Stimulated activated effector memory CD8-positive, alpha-beta T cell treated with anti-CD3 and anti-CD28 coated beads, Interleukin-12 subunit alpha, Interleukin-12 subunit beta, amount 100 ng/mL, for 72 hours (primary cell): ENCODE data around the gene OR2G3.

Source experiments
- ATAC-seq: fragments of 150-1000 bp; cut with Tn5 transposase; 2 replicates; pipeline ENCODE4 v1.10.0; 2021
- DNase-seq, 2 donors: peaks; one replicate each; pipeline ENCODE4 v3.0.0; 2021 to 2022; ENCODE audit warnings: low spot score in 2 of 2
- H3K27ac Mint-ChIP-seq: one replicate; pipeline ENCODE4 v1.8.0; 2022; ENCODE audit warnings: mild to moderate bottlenecking, mixed read lengths
- H3K36me3 Mint-ChIP-seq: one replicate; pipeline ENCODE4 v1.8.0; 2022; ENCODE audit warnings: mild to moderate bottlenecking, mixed read lengths
- H3K4me1 Mint-ChIP-seq: one replicate; pipeline ENCODE4 v1.8.0; 2022; ENCODE audit warnings: mixed read lengths
- H3K4me3 Mint-ChIP-seq: one replicate; pipeline ENCODE4 v1.8.0; 2022; ENCODE audit warnings: mild to moderate bottlenecking, mixed read lengths
- H3K9me3 Mint-ChIP-seq: one replicate; pipeline ENCODE4 v1.8.0; 2022; ENCODE audit warnings: mixed read lengths

The OR2G3 gene

DNA sequence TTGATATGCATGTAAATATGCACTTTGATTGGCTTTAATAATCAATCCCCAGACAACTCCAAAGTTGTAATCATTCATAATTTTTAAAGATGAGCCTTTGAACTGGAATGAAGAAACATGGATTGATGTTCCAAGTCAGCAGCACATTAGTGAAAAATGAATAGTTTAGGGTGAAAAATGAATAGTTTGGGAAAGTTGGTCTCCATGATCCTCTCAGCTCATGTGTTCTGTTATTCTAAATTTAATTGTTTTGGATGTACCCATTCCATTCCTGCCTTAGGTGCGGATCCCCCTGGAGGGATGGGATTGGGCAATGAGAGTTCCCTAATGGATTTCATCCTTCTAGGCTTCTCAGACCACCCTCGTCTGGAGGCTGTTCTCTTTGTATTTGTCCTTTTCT is at the start of gene OR2G3:
OR2G3 (plus strand) TSS at position 301 of the 400 bp plus-strand sequence; CDS start at position 301, 0 bp downstream.
- Mint-ChIP-seq H3K4me3 (no peak within 1 kb of the TSS), H3K9me3 (peaks cover 3% of the 10 kb centered on the region), H3K27ac (no peak within 1 kb of the TSS), H3K36me3 (no peaks in the 10 kb centered on the region), H3K4me1 (no peaks in the 10 kb centered on the region)
- no peak for DNase-seq
- no peak for ATAC-seq

DNA sequence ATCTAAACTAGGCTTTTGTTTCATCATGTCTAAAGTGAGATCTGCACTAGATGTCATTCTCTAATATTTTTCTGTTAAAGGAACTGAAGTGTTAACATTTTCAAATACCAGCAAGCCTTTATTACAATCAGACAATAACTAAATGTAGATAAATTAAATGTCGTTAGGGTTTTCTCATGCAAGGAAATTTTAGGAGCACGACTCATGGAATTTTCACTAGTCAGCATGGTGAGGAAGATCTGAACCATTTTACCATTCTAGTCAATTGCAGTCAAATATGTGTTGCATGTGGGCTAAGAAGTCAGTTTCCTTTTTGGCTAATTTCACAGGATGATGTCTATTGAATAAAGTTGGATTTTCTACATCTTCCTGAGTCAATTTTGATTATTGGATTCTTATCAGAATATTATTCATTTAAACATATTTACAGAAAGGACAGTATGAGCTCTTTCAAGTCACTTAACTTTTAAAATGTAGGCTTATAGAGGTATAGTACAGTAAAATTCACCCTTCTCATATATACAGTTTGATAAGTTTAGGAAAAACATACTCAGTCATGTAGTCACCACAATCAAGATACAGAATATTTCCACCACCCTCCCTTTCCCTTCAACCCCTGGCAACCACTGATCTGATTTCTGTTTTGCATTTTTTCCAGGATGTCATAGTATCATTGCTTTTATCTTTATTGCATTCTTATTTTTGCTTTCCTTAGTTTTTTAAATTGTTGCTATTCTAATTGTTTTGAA is 47.3 kb upstream of the OR2G3 start:
- Mint-ChIP-seq H3K4me3 (no peak overlapping the region), H3K4me1 (no peaks in the 10 kb centered on the region), H3K27ac (no peak overlapping the region), H3K9me3 (no peaks in the 10 kb centered on the region), H3K36me3 (no peaks in the 10 kb centered on the region)
- DNase-seq (no peak), ATAC-seq (no peak)

DNA sequence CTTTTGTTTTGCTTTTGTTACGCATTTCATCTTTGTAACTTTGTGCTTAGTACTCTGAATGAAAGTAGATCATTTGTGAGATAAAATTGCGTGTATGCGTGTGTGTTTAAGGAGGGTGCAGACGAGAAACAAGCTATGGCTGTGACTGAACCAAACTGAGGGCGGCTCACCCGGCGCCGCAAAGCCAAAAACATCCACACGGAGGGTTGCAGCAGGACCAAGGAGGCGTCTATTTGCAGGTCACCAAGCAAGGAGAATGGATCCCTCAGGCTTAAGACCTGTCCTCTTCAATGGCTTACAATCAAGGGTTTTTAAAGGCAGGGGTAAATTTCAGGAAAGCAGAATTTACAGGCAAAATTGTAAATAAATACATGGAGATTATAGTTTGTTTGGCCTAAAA is 43.7 kb upstream of the OR2G3 start:
- no peak for DNase-seq
- Mint-ChIP-seq H3K4me1 (no peaks in the 10 kb centered on the region), H3K27ac (no peak overlapping the region), H3K9me3 (no peaks in the 10 kb centered on the region), H3K36me3 (no peaks in the 10 kb centered on the region), H3K4me3 (no peak overlapping the region)
- no peak for ATAC-seq

DNA sequence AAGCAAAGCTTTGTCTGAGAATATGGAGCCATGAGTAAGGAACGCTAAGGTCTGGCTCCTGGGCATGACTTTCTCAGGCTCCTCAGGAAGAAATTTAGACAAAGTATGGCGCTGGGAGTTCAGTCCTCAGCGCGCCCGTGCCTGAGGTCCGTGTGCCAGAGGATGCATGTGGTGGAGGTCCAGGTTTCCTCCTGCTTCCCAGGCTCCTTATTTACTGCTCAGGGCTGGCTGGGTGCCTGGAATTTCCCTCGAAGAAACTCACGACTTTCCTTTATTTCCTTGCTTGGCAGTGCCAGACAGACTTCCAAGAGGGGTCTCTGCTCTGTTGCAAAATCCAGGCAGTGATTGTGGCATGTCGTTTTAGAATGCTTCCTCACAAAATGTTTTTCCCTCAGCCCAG is 43.2 kb upstream of the OR2G3 start:
- H3K36me3 Mint-ChIP-seq: no peaks in the 10 kb centered on the region
- H3K9me3 Mint-ChIP-seq: no peaks in the 10 kb centered on the region
- H3K27ac Mint-ChIP-seq: no peak overlapping the region
- no peaks in the 10 kb centered on the region for H3K4me1 Mint-ChIP-seq
- ATAC-seq (no peak), DNase-seq (no peak)
- H3K4me3 Mint-ChIP-seq: no peak overlapping the region

DNA sequence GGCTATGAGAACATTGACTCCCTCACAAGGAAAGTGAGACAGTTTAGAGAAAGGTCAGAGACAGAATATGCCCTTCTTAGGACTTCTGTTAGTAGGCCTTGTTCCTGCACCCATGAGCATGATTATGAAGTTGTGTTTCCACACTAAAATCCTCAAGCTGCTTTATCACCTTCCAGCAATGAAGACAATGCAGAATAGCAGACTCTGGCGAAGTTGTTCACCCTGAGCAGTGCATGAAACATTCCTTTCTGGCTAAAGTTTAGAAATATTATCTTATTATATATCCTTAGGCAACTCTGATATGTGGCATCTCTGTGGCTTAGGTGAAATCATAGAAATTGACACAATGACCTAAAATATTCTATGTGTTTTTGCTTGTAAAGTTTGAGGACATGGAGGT is 31.1 kb upstream of the OR2G3 start:
- no peaks in the 10 kb centered on the region for H3K4me1 Mint-ChIP-seq
- no peak for DNase-seq
- H3K27ac Mint-ChIP-seq: no peak overlapping the region
- H3K9me3 Mint-ChIP-seq: peaks cover 4% of the 10 kb centered on the region
- H3K36me3 Mint-ChIP-seq: no peaks in the 10 kb centered on the region
- H3K4me3 Mint-ChIP-seq: no peak overlapping the region
- ATAC-seq: no peak

DNA sequence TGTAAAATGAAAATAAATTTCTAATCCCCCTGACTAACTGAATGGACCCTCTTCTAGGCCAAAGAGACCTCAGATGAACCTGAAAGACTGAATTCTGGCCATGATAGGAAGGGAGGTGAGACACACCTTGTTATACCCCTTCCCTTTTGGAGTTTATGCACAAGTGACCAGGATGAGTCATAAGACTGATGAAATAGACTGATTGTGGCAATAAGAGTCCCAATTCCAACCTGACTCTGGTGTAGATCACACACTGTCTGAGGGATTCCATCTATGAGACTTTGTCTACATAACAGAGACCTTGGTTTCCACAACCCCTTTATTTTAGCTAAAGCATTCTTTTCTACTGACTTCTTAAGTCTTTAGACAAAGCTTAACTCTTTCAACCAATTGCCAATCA is 30.7 kb upstream of the OR2G3 start:
- ATAC-seq (no peak), DNase-seq (no peak)
- Mint-ChIP-seq H3K4me3 (no peak overlapping the region), H3K36me3 (no peaks in the 10 kb centered on the region), H3K4me1 (no peaks in the 10 kb centered on the region), H3K27ac (no peak overlapping the region), H3K9me3 (peaks cover 4% of the 10 kb centered on the region)

DNA sequence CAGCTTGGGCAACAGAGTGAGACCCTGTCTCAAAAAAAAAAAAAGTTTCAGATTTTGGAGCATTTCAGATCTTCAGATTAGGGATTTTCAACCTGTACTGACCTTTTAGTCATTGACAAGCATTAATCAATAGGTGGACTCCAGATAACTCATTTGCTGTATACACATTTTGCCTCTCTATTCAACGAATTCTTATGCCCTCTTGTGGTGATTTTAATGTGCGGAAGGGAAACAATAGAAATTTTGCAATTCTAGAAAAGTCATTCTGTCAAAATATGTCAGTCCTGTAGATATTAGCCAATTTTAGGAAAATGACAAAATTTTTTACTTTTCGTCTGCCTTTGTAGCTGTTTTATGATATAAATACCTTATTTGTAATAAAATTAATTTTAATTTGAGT is 28.9 kb upstream of the OR2G3 start:
- Mint-ChIP-seq H3K36me3 (no peaks in the 10 kb centered on the region), H3K9me3 (no peaks in the 10 kb centered on the region), H3K27ac (no peak overlapping the region), H3K4me3 (no peak overlapping the region), H3K4me1 (no peaks in the 10 kb centered on the region)
- ATAC-seq (no peak), DNase-seq (no peak)

DNA sequence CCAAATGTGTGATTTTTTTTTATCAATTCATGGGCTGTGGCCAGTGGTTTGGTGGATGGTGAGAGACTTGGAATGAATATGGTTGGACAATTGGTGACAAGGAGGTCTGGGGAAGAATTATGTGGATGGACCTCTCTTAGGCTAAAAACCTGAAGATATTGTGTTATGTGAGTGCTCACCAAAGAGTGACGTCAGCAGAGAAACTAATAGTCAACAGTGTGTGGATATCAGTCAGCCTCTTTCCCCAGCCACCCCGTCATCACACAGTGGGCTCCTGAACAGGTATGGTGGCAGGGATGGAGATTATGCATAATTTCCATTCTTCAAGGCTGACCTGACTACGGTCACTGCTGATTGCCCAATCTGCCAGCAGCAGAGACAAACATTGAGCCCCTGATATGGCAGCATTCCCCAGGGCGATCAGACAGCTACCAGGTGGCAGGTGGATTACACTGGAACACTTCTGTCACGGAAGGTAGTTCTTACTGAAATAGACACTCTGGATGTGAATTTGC is 26.4 kb upstream of the OR2G3 start:
- ATAC-seq (no peak), DNase-seq (no peak)
- H3K36me3 Mint-ChIP-seq: no peaks in the 10 kb centered on the region
- H3K9me3 Mint-ChIP-seq: no peaks in the 10 kb centered on the region
- no peak overlapping the region for H3K4me3 Mint-ChIP-seq
- no peak overlapping the region for H3K27ac Mint-ChIP-seq
- H3K4me1 Mint-ChIP-seq: no peaks in the 10 kb centered on the region

DNA sequence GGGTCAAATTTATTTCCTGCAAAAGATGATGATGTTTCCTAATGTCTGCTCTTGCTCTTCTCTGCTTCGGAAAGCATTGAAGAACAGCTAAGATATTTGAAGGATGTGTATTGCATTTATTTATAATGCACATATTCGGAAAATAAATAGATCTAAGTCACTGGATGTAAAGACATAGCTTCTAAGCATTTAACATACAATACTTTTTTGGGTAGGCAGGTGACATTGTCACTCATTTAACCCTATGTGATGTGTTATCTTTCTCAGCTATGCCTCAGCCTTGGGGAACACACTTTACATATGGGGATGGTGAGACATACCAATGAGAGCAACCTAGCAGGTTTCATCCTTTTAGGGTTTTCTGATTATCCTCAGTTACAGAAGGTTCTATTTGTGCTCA is 17.3 kb upstream of the OR2G3 start, which contains the start of gene OR2G2:
OR2G2 (plus strand) TSS at position 301 of the 400 bp plus-strand sequence; CDS start at position 301, 0 bp downstream.
- Mint-ChIP-seq H3K27ac (no peak within 1 kb of the TSS), H3K36me3 (no peaks in the 10 kb centered on the region), H3K4me3 (no peak within 1 kb of the TSS), H3K9me3 (peaks cover 3% of the 10 kb centered on the region), H3K4me1 (no peaks in the 10 kb centered on the region)
- ATAC-seq (no peak), DNase-seq (no peak)

DNA sequence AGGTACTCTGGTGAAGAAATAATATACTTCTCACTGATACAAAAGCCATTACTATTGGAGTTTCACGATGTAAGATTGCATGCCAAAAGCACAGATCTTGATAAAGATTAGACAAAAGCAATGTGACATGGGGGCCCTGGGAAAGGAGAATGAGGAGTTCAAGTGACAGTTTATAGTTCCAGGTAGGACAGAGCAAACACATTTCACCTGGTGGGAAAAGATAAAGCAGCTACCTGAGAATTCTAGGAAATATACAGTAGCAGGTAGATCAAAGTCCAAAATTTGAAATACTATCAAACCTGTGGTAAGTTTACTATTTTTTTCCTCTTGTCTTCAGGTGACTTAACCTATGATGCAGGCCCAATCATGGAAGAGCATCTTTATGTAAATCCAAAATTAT is 8.0 kb downstream of the OR2G3 start:
- Mint-ChIP-seq H3K27ac (no peak overlapping the region), H3K36me3 (no peaks in the 10 kb centered on the region), H3K4me3 (no peak overlapping the region), H3K9me3 (no peaks in the 10 kb centered on the region), H3K4me1 (no peaks in the 10 kb centered on the region)
- ATAC-seq: no peak
- DNase-seq: no peak

DNA sequence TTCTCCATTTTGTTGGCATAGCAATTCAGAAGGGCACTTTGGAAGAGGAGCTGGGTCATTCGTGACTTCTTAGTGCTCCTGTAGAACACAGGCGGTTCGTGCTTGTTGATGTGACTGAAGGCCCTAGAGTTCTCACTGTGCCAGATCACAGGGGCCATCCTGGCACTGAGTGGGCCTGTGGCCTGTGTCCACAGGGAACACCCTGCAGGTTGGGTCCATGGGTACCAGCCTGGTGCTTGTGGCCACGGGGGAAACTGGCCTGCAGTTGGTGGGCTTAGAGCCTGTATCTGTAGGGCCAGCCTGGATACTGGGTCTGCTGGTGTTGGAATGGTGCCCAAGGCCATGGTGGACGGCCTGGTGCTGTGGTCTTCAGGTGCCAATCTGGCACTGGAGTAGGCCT is 9.2 kb downstream of the OR2G3 start:
- Mint-ChIP-seq H3K9me3 (no peaks in the 10 kb centered on the region), H3K4me1 (no peaks in the 10 kb centered on the region), H3K27ac (no peak overlapping the region), H3K36me3 (no peaks in the 10 kb centered on the region), H3K4me3 (no peak overlapping the region)
- DNase-seq: no peak
- peak; percentile 36 for ATAC-seq

DNA sequence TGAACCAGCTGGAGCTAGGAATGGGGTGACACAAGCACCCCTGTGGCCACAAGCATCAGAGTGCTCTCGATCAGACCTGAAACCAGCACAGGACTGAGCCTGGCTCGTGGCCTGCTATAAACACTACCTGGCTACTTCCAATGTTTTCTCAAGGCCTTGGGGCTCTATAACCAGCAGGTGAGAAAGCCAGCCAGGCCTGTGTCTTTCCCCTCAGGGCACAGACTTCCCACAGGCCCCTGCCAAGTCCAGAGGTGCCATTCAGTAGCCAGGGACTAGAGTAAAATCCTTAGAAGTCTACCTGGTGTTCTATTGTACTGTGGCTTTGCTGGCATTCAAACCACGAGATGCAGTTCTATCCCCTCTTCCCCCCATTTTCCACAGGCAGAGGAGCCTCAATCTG is 22.6 kb downstream of the OR2G3 start:
- no peak overlapping the region for H3K27ac Mint-ChIP-seq
- no peaks in the 10 kb centered on the region for H3K36me3 Mint-ChIP-seq
- H3K4me3 Mint-ChIP-seq: no peak overlapping the region
- no peaks in the 10 kb centered on the region for H3K9me3 Mint-ChIP-seq
- H3K4me1 Mint-ChIP-seq: no peaks in the 10 kb centered on the region
- DNase-seq: no peak
- no peak for ATAC-seq

DNA sequence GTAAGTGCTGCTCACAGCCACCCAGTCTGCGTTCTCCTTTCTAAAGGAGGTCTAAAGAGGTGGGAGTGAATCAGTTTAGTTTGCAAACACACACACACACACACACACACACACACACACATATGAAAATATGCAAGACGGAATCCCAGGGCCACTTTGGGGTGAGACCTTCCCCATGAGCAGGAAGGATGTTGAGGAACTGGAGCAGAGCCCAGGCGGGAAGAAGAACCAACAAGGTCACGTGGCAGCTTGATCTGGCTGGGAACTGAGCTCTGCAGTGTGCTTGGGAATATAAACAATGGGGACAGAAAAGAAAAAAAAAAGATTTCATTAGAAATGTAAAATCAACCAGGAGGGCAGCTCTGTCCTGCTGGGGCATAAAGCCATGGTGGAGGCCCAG is 32.6 kb downstream of the OR2G3 start:
- Mint-ChIP-seq H3K4me3 (no peak overlapping the region), H3K36me3 (no peaks in the 10 kb centered on the region)
- no peak for DNase-seq

DNA sequence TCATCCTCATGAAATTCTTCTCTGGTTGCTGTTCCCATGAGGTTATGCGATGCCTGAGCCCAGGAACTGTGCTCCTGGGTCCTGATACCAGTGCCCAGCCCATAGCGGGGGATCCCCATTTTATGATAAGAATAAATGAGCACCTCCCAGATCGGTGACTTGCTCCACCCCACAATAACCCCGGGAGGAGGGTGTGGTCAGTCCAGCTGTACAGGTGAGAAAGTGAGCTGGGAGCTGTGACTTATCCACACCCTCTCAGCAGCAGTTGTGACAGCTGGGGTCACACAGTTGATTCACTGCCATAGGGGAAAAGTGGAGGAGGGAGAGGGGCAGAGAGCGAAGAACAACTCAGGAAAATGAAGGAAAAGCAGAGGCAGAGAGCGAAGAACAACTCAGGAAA is 33.4 kb downstream of the OR2G3 start:
- DNase-seq (no peak), ATAC-seq (no peak)
- no peaks in the 10 kb centered on the region for H3K4me1 Mint-ChIP-seq
- H3K9me3 Mint-ChIP-seq: peaks cover 8% of the 10 kb centered on the region
- no peak overlapping the region for H3K4me3 Mint-ChIP-seq
- no peaks in the 10 kb centered on the region for H3K36me3 Mint-ChIP-seq
- H3K27ac Mint-ChIP-seq: no peak overlapping the region

More for the DNA sequence above, 32.6 kb downstream of the OR2G3 start:
- H3K4me1 Mint-ChIP-seq: no peaks in the 10 kb centered on the region
- H3K27ac Mint-ChIP-seq: no peak overlapping the region
- no peak for ATAC-seq
- peaks cover 8% of the 10 kb centered on the region for H3K9me3 Mint-ChIP-seq

DNA sequence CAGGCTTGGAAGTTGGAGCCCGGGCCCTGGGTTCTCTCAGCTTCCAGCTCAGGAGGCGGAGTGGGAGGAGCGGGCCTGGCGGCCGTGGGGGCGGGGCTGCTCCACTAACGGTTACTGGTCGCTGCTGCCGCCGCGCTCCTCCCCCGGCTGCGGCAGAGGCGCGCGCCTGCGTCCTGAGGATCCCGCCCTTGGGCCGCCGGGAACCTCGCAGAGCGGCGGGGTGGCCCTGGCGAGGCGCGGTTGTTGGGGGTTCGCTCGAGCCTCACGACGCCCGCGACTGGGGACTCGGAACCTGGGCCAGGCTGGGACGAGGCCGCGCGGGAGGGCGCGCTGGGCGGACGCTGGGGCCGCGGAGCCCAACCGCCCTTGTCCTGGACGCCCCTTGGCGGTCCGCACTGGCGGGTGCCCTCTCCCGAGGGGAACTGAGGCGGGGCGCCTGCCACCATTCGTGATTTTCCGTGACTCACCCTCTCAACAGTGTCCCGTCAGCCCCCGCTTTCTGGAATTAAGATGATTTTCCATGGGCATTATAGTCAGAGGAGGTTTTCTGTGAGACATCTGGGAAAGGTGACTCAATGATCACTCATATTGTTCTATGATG is 34.1 kb downstream of the OR2G3 start:
- Mint-ChIP-seq H3K9me3 (peaks cover 5% of the 10 kb centered on the region), H3K4me3 (no peak overlapping the region), H3K27ac (no peak overlapping the region), H3K36me3 (no peaks in the 10 kb centered on the region), H3K4me1 (no peaks in the 10 kb centered on the region)
- DNase-seq (no peak), ATAC-seq (peak; percentile 49)

DNA sequence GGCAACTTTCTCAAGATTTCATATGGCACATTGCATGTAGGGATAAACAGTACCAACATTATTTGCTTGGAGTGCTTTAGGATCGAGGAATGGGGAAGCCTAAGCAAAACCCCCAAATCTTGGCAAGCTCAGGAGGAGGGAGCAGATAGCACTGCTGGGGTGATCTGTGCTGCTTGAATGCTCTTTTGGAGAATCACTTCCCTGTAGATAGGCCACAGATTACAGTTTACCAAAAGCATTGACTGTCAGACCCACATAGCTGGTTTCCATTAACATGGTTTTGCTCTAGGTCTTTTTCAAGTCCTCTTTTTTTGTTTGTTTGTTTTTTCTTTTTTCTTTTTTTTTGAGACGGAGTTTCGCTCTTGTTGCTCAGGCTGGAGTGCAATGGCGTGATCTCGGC is 37.4 kb downstream of the OR2G3 start:
- ATAC-seq (no peak), DNase-seq (no peak)
- H3K36me3 Mint-ChIP-seq: no peaks in the 10 kb centered on the region
- H3K9me3 Mint-ChIP-seq: peaks cover 3% of the 10 kb centered on the region
- H3K4me3 Mint-ChIP-seq: no peak overlapping the region
- no peak overlapping the region for H3K27ac Mint-ChIP-seq
- H3K4me1 Mint-ChIP-seq: no peaks in the 10 kb centered on the region
